HG03378 (cell line): ENCODE data around the gene PTCRA.
"Not testable (repeated sequence)": the region's sequence is repeated elsewhere in the genome, so short reads cannot be mapped to it uniquely, and the experiment has no call there.

ENCODE experiments used
- ATAC-seq: cut with Tn5 transposase; IDR thresholded peaks from one replicate; pipeline ENCODE4 v1.9.1; 2021; ENCODE audit warnings: mild to moderate bottlenecking, moderate library complexity; ENCODE audit not compliant: unreplicated experiment

PTCRA gene, protein sequence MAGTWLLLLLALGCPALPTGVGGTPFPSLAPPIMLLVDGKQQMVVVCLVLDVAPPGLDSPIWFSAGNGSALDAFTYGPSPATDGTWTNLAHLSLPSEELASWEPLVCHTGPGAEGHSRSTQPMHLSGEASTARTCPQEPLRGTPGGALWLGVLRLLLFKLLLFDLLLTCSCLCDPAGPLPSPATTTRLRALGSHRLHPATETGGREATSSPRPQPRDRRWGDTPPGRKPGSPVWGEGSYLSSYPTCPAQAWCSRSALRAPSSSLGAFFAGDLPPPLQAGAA

DNA sequence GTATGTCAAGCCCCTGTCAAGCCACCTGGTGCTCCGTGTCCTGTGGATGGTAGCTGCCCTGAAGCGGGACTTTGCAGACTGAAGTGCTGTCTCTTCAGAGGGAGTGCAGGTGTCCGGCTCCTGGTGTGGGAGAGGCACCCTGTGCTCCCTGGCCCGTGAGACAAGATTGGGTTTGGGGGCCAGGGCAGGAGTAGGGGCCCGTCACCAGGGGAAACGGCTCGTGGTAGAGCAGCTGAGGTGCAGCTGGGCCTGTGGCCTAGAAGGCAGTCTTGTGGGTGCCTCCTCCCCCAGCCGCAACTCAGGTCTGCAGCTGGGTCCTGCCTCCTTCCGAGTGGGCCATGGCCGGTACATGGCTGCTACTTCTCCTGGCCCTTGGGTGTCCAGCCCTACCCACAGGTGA lies at the start of gene PTCRA:
PTCRA (plus strand) TSS at position 322 of the 400 bp plus-strand sequence; CDS start at position 339, 17 bp downstream.
- no peak for ATAC-seq

DNA sequence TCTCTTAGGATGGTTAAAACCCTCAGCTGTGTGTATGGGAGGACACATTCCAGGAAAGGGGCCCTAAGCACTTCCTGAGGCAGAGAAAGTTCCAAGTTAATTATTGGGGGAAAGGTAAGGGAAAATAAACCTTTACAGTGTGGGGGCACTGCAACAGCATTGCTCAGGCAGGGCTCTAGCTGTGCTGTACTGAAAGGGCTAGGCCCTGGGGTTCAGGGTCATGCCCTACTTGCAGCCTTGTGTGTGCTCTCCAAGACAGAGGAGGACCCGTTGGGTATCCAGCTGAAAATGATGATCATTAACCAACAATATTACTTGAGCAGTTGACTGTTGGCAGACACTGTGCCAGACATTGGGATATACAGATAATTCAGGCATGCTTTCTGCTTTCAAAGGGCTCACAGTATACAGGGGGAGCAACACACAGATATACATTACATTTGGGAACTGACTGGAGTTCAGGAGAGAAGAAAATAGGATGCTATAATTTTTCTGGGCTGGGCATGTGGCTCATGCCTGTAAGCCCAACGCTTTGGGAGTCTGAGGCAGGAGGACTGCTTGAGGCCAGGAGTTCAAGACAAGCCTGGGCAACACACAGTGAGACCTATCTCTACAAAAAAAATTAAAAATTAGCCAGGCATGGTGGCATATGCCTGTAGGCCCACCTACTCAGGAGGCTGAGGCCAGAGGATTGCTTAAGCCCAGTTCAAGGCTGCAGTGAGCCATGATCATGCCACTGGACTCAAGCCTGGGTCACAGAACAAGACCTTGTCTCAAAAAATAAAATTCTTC lies 45.5 kb upstream of the PTCRA start:
- ATAC-seq = no peak

DNA sequence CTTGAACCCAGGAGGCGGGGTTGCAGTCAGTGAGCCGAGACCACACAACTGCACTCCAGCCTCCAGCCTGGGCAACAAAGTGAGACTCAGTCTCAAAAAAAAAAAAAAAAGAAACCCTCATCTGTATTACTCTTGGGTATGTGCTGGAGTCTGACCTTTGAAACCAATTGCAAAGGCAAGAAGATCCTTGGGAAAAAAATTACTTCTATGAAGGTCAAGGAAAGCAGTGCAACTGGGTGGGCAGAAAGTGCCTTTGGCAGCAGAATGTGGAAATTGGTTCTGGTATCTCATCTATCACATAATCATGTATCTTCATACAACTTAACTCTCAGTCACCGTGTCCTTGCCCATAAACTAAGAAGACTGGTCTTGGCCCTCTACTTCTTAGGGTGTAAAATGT lies 44.1 kb upstream of the PTCRA start:
- no peak for ATAC-seq

DNA sequence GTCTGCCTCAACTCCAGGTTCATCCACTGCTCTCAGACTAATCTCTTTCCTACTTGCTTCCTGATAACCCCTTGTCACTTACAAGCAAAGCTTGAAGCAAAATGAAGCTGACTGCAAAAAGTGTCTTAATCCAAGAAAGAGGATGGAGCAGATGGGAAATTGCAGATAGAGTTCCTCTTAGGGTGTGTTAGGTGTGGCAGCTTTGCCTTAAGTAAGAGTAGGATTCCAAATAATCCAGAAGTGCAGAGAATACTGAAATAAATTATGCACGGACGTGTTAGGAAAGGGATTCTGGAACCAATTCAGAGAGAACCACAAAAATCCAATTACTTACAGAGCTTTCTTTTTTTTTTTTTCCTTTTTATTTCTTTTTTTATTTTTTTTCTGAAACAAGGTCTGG lies 42.5 kb upstream of the PTCRA start:
- no peak for ATAC-seq

DNA sequence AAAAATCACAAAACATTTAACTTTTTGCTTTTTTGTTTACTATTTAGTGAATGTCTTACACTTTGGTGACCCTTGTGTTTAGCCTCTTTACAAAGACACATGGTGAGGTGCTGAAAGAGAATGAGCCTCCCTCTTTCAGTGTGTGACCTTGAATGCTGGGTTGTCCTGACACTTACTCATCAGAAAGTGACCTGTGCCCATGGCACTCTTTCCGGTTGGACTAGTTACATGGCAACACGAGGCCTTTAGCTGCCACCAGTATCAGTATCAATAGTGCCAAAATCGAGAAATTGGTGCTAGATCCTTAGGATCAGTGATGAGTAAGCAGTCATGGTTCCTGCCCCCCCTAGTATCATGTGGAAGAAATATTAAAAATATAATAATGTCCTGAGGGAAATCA lies 38.2 kb upstream of the PTCRA start:
- no peak for ATAC-seq

DNA sequence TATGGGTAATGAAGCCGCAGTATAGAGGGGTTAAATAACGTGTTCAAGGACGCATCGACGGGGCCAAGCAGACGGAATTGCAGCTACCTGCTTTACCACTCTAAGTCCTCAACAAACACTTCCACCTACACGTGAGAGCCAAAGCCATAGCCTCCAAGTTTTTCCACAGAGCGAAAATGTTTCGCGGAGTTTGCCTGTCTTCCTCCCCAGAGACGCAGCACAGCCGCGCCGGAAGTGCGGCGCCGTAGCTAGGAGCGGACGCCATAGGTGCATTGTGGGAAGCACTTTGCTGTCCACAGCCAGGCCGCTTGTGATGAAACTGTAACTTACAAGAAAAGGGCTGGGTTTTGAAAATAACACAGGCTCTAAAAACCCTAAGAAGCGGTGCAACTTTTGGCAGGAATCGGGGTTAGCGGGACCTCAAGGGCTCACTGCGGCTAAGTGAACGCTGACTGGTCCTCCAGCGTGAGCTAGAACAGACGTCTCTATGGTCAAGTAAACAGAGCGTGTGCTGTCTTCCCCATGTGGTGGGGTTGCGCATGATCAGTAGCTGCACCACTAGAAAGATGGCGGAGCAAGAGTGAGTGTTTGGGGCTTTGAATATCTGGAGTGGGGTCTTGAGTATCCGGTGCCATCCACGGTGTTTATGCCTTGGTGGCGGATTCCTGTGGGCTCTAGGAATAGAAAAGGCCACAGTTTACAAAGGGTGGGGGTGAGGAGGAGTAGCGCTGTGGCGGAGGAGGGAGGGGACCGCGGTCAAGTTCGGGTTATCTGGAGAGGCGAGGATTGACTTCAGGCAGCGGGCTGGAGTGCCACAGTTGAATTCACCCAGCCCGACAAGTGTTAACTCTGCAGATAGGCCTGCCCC lies 36.2 kb upstream of the PTCRA start, which contains the start of gene RPL7L1:
RPL7L1 (plus strand) TSS at position 245 of the 868 bp plus-strand sequence; CDS start at position 540, 295 bp downstream.
- ATAC-seq = peak; percentile 82

DNA sequence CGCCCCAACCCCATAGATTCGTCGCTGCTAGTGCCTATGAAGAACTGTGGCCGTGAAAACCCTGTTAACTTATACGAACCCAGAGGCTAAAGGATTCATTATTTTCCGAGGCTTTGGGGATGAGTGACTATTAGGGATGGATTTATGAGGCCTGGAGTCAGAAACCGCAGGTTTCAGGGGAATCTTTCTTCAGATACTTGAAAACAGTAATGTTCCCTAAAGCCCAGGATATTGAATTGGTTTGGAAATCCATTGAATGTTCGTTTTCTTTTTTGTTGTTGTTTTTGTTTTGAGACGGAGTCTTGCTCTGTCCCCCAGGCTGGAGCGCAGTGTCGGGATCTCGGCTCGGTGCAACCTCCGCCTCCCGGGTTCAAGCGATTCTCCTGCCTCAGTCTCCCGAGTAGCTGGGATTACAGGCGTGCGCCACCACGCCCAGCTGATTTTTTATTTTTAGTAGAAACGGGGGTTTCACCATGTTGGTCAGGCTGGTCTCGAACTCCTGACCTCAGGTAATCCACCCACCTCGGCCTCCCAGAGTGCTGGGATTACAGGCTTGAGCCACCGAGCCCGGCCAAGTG lies 35.5 kb upstream of the PTCRA start:
- ATAC-seq = not testable (repeated sequence)

DNA sequence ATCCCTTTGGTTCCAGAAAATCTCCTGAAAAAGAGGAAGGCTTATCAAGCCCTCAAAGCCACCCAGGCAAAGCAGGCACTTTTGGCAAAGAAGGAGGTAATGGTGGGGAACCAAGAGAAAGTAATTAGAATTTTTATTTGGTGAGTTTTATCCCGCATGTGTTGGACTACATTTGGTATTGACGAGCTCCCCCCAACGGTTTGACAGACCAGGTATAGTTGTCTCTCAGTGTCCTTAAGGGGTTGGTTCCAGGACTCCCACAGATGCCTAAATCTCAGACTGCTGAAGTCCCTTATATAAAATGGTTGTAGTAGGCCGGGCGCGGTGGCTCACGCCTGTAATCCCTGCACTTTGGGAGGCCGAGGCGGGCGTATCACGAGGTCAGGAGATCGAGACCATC lies 35.0 kb upstream of the PTCRA start:
- ATAC-seq = not testable (repeated sequence)

DNA sequence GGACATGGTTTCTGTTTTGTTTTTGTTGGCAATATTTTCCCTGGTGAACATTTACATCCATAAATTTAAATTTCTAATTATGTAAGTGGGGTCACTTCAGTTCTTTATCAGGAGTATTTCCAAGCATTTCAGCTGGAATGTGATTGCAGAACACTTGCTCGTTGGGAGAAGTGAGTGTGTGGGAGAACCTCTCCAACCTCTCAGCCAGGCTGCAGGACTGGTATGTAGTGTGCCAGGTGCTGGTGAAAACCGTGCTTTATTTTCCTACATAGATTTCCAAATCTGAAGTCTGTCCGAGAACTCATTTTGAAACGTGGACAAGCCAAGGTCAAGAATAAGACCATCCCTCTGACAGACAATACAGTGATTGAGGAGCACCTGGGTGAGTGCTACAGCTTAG lies 30.2 kb upstream of the PTCRA start:
- no peak for ATAC-seq

DNA sequence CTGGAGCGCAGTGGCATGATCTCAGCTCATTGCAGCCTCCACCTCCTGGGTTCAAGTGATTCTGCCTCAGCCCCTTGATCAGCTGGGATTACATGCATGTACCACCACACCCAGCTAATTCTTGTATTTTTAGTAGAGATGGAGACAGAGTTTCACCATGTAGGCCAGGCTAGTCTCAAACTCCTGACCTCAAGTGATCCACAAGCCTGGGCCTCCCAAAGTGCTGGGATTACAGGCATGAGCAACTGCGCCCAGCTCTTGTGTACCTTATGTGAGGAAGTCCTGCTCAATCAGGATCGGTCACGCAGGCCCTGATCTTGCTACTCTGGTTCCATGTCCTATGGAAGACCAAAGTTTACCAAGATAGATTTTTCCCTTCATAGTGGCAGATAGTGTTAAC lies 27.7 kb upstream of the PTCRA start:
- ATAC-seq = not testable (repeated sequence)

DNA sequence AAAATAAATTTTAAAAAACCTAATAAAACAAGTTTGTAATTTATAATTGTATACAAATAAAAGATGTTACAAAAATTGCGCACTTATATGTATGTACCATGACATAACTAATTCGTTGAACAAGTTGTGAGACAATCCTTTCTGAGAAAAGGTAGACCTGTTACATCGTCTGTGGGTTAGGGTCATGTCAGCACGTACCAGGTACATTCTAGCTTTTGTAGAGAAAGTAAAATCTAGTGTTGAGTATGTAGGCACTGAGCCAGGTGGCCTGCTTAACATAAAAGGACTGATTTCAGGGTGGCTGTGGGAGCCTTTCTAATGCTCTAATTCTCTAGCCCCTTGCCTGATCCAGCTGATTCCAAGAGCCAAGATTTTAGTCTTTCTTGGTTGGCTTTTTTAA lies 26.0 kb upstream of the PTCRA start:
- peak; percentile 8 for ATAC-seq

DNA sequence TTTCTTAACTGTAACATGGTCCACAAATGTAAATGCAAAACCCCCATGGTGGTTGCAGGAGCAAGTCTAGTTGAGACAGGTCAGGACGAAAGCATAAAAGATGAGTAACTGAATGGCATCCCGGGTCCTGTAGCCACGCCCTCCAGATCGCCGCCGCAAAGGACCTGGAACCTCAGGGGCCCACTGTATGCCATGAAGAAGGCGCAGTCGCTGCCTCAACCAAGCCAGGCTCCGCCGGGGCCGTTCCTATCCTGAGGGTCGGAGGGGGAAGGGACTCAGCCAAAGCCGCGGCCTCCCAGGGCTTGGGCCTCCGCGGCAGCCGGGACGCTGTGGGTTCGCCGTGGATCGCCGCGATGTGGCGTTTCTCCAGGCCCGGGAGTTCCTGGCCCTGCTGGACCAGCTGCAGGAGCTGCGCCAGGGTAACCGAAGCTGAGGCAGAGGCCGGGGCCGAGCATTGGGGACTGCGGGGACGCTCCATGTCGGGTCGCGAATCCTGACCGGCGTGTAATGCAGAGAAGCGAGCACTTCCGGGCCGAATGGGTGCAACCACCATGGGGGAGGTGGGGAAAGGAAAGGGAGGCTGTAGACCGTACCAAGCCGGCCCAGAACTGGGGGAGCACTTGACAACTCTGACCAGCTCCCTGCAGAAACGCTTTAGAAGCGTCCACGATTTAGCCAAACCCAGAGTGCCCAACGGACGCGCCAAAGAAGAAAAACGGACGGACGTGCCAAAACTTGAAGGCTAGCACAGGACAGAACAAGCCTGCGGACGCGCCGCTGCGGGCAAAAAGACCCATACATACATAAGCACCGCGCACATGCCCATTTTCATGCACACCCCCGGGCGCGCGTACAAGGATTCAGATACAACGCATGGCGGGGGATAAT lies 25.3 kb upstream of the PTCRA start:
- peak; percentile 67 for ATAC-seq

DNA sequence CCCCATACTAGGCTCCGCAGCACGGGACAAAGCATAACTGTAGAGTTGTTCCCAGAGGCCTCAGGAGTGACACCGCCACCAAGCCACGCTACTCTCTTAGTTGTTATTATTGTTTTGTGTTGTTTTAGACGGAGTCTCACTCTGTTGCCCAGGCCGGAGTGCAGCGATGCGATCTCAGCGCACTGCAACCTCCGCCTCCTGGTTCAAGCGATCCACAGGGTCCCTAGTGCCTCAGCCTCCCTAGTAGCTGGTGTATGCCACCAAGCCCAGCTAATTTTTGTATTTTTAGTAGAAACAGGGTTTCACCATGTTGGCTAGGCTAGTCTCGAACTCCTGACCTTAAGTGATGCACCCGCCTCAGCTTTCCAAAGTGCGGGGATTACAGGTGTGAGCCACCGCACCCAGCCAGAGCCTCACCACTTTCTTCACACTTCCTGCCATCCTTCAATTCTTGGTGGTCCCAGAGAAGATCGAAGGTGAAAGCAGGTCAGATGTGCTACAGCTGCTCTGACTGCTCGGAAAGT lies 24.6 kb upstream of the PTCRA start:
- no peak for ATAC-seq

DNA sequence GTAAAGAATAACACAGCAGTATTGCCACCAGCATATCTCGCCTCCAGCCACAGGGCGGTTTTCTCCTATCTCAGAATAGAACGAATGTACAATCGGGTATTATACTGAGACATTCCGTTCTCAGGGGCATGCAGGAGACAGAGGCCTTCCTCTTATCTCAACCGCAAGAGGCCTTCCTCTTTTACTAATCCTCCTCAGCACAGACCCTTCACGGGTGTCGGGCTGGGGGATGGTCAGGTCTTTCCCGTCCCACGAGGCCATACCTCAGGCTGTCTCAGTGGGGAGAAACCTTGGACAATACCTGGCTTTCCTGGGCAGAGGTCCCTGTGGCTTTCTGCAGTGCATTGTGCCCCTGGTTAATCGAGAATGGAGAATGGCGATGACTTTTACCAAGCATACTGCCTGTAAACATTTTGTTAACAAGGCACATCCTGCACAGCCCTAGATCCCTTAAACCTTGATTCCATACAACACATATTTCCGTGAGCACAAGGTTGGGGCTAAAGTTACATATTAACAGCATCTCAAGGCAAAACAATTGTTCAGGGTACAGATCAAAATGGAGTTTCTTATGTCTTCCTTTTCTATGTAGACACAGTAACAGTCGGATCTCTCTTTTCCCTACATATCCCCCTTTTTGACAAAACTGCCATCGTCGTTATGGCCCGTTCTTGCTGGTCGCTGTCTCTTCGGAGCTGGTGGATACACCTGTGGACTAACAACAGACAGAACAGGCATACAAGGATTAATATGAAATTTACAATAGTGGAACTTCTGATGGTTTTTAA lies 21.6 kb upstream of the PTCRA start:
- ATAC-seq = not testable (repeated sequence)

DNA sequence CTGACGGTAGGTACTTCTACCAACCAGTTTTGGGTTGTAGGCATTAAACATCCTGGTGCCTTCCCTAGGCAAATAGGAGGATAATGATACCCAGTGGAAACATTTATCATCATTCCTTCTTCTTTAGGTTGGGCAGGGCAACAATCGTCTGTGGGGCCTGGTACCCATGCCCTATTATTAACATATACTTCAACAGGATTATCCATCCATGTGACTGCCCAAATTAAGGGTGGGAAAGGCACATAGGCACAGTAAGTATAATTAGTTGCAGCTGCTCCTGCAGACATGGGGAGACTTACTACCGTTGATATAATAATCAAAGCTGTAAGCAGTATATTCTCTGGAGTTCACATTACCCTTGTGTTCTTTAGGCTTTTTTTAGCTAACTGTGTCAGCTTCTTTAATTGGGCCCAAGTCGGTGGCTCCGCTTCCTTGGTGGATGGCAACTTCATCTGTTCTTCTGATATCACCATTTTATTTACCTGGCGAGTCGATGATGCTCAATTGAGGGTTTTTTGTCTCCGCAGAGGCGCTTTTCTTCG lies 19.6 kb upstream of the PTCRA start:
- ATAC-seq = no peak

DNA sequence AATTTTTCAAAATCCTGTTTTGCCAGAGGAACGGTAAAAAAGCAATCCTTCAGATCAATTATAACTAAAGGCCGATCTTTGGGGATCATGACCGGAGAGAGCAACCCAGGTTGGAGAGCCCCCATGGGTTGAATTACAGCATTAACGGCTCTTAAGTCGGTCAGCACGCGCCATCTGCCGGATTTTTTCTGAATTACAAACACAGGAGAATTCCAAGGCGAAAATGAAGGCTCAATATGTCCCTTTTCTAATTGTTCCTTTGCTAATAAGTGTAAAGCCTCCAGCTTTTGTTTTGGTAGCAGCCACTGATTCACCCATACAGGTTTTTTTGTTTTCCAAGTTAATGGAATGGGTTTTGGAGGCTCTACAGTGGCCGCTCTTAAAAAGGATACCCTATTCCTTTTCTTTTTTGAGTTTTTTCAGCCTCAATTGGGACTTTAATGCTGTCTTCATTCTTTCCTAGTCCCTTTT lies 16.9 kb upstream of the PTCRA start:
- no peak for ATAC-seq

DNA sequence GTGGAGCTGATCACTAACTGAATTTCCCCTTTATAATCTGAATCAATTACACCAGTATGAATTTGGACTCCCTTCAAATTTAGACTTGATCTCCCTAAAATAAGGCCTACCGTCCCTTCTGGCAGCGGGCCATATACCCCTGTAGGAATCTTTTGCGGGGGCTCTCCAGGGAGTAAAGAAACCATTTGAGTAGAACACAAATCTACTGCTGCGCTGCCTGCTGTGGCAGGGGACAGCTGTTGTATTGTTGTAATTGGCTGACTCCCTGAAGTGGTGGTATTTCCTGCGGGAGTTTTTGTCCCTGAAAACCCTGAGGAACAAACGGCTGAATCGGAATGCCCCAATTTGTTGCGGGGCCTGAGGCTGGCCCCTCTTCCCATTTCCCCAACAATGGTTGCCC lies 16.0 kb upstream of the PTCRA start:
- ATAC-seq = no peak

DNA sequence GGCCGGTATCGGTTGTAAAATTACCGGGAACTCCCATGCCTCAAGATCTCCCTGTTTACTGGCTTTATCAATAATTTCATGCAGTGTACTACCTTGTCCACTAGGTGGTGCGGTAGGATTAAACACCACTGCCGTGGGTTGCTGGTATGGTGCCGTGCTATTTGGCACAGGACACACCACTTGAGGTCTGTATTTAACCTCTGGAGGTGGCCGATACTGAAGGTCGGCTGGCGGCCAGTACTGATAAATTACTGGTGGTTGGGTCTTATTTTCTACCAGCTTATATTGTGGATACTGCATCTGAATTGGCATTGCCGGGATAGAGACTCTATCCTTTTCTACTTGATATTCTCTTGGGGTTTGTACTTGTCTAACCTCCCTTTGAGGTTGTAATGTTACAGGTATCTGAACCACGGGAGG lies 14.3 kb upstream of the PTCRA start:
- ATAC-seq = peak; percentile 55
